T-helper 17 cell (primary cell): ENCODE data around the gene PGLYRP3. TPM values are rescaled to one million over a fixed set of nuclear protein-coding genes. Genes with fewer than 3 reads are reported as not detected.

ENCODE experiments used
- ATAC-seq: fragments of 150-1000 bp; cut with Tn5 transposase; 2 replicates; pipeline ENCODE4 v1.10.0; 2021; ENCODE audit warnings: mild to moderate bottlenecking, moderate library complexity
- DNase-seq, 3 donors: peaks; one replicate each; pipeline versions ENCODE4 v3.0.0 to v3.0.0-alpha.2; 2020 to 2021
- H3K9me3 ChIP-seq: one replicate; pipeline ENCODE4 v1.7.0; 2013; ENCODE audit warnings: low read length, mild to moderate bottlenecking; ENCODE audit not compliant: control insufficient read depth, poor library complexity, severe bottlenecking
- H3K27ac Mint-ChIP-seq: one replicate; pipeline ENCODE4 v1.8.0; 2022; ENCODE audit warnings: mild to moderate bottlenecking, moderate library complexity, mixed read lengths
- H3K27me3 Mint-ChIP-seq: one replicate; pipeline ENCODE4 v1.8.0; 2022; ENCODE audit warnings: mixed read lengths
- H3K36me3 Mint-ChIP-seq: one replicate; pipeline ENCODE4 v1.8.0; 2022; ENCODE audit warnings: low read depth, mixed read lengths
- H3K4me1 Mint-ChIP-seq: one replicate; pipeline ENCODE4 v1.8.0; 2022; ENCODE audit warnings: mild to moderate bottlenecking, mixed read lengths
- H3K4me3 Mint-ChIP-seq: one replicate; pipeline ENCODE4 v1.8.0; 2022; ENCODE audit warnings: mild to moderate bottlenecking, moderate library complexity, mixed read lengths
- total RNA-seq, 4 donors: library from RNA in 2 of 4; stranded (reverse) in 2 of 4; gene quantifications; one replicate each; pipeline ENCODE4 v1.2.3 and lab custom pipeline; 2022 to 2026

The PGLYRP3 gene
- total RNA-seq, 2 donors from 2014 or later, result not detected

DNA sequence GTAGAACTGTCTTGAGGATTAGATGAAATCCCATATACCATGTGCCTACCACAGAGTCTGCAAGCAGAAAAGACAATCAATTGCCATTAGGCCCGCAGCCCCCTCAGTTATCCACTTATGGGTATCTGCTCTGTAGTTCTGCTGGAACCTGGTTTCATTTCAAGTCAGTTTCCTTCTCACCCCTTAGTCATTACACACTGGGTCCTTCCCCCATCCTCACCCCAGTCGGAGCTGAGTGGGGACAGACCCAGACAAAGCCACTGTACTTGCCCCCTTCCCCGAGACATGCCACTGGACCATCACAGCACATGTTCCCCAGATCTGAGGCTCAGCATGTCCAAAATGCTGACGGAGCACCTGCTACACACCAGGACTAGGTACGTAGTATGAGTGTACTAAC is 21.2 kb downstream of the PGLYRP3 start:
- no peak for ATAC-seq
- H3K4me1 Mint-ChIP-seq, result peaks cover 43% of the 10 kb centered on the region
- peak overlapping the region; percentile 85 for H3K27ac Mint-ChIP-seq

DNA sequence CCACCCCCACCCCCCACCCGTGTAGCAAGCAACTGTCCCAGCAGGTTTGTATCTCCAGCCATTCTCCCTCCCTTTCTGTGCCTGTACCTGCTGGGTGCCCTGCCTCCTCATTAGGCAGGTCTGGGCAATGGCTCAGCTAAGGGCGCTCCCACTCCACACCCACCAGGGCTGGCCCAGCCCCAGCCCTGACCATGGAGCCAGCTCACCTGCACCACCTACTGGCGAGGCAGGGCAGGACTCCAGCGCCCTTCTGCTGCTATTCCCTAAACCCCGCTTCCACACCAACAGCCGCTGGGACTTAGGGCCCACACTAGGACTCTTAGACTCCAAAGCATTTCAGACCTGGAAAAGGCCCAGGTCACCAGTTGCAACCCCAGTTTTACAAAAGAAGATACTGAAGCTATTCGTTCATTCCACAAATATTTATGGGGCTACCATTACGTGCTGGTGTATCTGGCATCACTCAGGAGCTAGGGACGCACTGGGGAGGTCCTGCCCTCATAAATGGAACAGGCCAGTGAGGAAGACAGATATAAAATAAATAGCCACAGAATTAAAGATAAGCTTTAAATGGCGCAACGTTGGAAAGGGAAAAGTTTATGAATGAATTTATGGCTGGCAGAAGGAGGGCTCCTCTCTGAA is 24.0 kb downstream of the PGLYRP3 start:
- DNase-seq (no peak), ATAC-seq (peak; percentile 41)
- no peak overlapping the region for H3K4me3 Mint-ChIP-seq
- H3K27ac Mint-ChIP-seq, result no peak overlapping the region
- peaks cover 3% of the 10 kb centered on the region for H3K36me3 Mint-ChIP-seq
- peaks cover 29% of the 10 kb centered on the region for H3K4me1 Mint-ChIP-seq
- peaks cover under 1% of the 10 kb centered on the region for H3K27me3 Mint-ChIP-seq
- no peaks in the 10 kb centered on the region for H3K9me3 ChIP-seq

More for the DNA sequence above, 21.2 kb downstream of the PGLYRP3 start:
- Mint-ChIP-seq H3K27me3 (no peaks in the 10 kb centered on the region), H3K4me3 (peak overlapping the region; percentile 53), H3K36me3 (peaks cover 3% of the 10 kb centered on the region)
- no peak for DNase-seq
- no peaks in the 10 kb centered on the region for H3K9me3 ChIP-seq

DNA sequence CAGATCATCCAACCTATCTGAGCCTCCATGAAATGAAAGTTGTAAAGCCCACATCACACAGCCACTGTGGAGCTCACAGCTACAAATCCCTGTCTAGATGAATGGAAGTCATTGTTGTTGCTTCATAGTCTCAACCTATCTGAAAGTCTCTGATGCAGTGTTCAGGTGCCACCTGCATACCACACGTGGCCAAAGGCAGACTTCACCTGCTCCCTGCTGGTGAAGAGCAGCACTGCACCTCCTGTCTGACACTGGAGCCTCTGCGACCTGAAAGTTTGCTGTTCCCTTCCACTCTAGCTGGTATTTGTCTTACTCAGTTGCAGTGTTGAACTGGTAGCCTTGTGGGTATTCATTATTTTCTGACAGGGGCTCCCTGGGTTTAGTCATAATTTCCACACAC is 34.9 kb downstream of the PGLYRP3 start:
- peaks cover 43% of the 10 kb centered on the region for H3K27me3 Mint-ChIP-seq
- peaks cover 2% of the 10 kb centered on the region for H3K36me3 Mint-ChIP-seq
- H3K4me1 Mint-ChIP-seq, result no peaks in the 10 kb centered on the region
- no peaks in the 10 kb centered on the region for H3K9me3 ChIP-seq
- no peak overlapping the region for H3K27ac Mint-ChIP-seq
- DNase-seq, result peak in 1 of 3 donors; percentile 46
- no peak overlapping the region for H3K4me3 Mint-ChIP-seq
- peak; percentile 90 for ATAC-seq

DNA sequence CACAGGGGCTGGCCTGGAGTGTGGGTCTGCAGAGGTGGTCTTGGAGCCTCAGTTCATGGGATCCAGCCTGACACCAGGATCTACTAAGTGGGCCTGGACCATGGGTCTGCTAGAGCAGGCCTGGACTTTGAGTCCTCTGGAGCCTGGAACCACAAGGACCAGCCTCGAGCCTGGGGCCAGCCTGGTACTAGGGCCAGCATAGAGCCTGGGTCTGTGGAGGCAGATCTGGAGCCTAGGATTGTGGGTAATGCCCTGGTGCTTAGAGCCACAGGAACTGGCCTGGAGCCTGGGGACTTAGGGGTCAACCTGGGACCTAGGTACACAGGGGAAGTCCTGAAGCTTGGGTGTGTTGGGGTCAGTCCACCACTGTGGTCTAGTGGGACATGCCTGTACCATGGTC is 40.6 kb downstream of the PGLYRP3 start:
- peaks cover 35% of the 10 kb centered on the region for H3K27me3 Mint-ChIP-seq

DNA sequence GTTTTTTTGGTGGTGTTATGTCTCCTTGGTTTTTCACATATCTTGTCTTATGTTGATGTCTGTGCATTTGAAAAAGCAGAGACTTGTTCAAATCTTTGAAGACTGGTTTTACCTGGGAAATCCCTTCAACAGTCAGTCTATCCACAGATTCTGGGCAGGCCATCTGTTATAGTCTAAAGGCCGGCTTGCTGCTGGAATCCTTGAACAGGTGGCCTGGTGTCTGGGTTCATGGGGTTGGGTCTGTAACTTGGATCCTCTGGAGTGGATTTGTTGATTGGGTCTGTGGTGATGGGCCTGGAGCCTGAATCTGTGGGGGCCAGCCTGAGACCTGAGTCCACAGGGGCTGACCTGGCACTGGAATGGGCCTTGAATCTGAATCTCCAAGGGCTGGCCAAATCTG is 41.0 kb downstream of the PGLYRP3 start:
- Mint-ChIP-seq H3K4me3 (no peak overlapping the region), H3K27ac (no peak overlapping the region), H3K27me3 (peaks cover 34% of the 10 kb centered on the region), H3K4me1 (no peaks in the 10 kb centered on the region), H3K36me3 (no peaks in the 10 kb centered on the region)
- ATAC-seq (no peak), DNase-seq (no peak)
- no peaks in the 10 kb centered on the region for H3K9me3 ChIP-seq

More for the DNA sequence above, 40.6 kb downstream of the PGLYRP3 start:
- no peak overlapping the region for H3K4me3 Mint-ChIP-seq
- DNase-seq (no peak), ATAC-seq (no peak)
- H3K4me1 Mint-ChIP-seq, result no peaks in the 10 kb centered on the region
- no peaks in the 10 kb centered on the region for H3K9me3 ChIP-seq
- H3K36me3 Mint-ChIP-seq, result no peaks in the 10 kb centered on the region
- H3K27ac Mint-ChIP-seq, result no peak overlapping the region

DNA sequence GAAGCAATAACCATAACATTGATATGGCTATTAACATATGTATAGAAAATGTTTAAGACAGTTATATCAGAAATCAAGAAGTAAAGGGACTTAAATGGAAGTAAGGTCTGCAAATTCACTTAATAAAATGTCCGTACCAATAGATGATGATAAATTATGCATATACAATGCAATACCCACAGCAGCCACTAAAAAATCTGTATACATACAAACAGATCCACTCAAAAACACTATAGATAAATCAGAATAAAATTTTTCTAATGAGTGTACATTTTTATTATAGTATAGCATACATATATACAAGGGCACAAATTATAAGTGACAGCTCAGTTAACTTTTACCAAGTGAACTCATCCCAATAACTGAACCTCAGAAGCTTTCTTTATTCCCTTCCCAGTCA is 47.3 kb downstream of the PGLYRP3 start:
- no peak overlapping the region for H3K27ac Mint-ChIP-seq
- no peaks in the 10 kb centered on the region for H3K36me3 Mint-ChIP-seq
- no peak for ATAC-seq
- H3K27me3 Mint-ChIP-seq, result peaks cover 62% of the 10 kb centered on the region
- H3K4me1 Mint-ChIP-seq, result peaks cover 21% of the 10 kb centered on the region
- H3K4me3 Mint-ChIP-seq, result no peak overlapping the region
- no peak for DNase-seq
- H3K9me3 ChIP-seq, result no peaks in the 10 kb centered on the region

DNA sequence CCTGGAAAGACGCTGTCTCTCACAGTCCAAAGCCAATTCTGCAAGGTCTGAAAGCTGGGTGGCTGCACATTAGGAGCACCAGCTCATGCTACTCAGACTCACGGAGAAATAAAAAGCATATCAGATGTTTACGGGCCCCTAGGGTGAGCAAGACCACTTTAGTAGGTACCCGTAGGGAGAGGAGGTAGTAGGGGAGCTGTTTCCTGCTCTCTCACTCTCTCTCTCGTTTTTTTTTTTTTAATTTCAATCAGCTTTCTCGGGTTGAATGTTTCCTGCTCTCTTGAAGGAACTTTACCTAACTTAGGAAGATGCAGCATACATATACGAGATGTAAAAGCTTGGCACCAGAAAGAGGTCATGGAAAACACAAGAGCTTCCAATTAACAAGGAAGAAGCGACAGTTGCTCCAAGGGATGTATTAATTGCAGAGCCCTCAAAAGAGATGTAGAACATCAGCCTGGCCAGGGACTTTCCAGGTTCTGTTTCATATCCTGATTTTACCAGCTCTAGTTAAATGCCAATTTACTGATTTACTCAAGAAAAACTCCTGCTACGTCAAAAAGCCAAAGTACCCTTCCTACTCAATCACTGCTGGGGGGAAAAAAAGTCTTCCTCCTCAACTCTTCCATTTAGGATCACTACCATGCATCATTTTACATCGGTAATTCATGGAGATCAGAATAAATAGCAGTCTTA is 50.1 kb downstream of the PGLYRP3 start:
- DNase-seq, result no peak
- H3K4me1 Mint-ChIP-seq, result peaks cover 41% of the 10 kb centered on the region
- peaks cover 57% of the 10 kb centered on the region for H3K27me3 Mint-ChIP-seq
- H3K9me3 ChIP-seq, result no peaks in the 10 kb centered on the region
- peak overlapping the region; percentile 92 for H3K4me3 Mint-ChIP-seq
- no peaks in the 10 kb centered on the region for H3K36me3 Mint-ChIP-seq
- peak overlapping the region; percentile 60 for H3K27ac Mint-ChIP-seq
- no peak for ATAC-seq

DNA sequence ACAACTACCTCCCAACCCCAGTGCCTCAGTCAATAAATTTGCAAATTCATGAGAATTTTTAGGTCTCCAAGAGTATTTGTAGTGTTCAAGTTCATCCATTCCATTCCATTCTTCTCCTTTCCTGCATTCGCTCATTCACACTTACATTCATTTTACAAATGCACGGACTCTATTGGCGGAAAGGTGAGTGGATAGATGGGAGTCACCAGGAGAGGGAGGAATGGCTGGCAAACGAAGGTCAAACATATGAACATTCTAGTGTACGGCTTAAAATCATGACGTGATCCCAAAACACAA is 50.7 kb downstream of the PGLYRP3 start:
- H3K4me1 Mint-ChIP-seq, result peaks cover 41% of the 10 kb centered on the region
- peaks cover 53% of the 10 kb centered on the region for H3K27me3 Mint-ChIP-seq
- ATAC-seq (no peak), DNase-seq (no peak)
- peak overlapping the region; percentile 92 for H3K4me3 Mint-ChIP-seq
- H3K9me3 ChIP-seq, result no peaks in the 10 kb centered on the region
- no peaks in the 10 kb centered on the region for H3K36me3 Mint-ChIP-seq
- peak overlapping the region; percentile 60 for H3K27ac Mint-ChIP-seq

DNA sequence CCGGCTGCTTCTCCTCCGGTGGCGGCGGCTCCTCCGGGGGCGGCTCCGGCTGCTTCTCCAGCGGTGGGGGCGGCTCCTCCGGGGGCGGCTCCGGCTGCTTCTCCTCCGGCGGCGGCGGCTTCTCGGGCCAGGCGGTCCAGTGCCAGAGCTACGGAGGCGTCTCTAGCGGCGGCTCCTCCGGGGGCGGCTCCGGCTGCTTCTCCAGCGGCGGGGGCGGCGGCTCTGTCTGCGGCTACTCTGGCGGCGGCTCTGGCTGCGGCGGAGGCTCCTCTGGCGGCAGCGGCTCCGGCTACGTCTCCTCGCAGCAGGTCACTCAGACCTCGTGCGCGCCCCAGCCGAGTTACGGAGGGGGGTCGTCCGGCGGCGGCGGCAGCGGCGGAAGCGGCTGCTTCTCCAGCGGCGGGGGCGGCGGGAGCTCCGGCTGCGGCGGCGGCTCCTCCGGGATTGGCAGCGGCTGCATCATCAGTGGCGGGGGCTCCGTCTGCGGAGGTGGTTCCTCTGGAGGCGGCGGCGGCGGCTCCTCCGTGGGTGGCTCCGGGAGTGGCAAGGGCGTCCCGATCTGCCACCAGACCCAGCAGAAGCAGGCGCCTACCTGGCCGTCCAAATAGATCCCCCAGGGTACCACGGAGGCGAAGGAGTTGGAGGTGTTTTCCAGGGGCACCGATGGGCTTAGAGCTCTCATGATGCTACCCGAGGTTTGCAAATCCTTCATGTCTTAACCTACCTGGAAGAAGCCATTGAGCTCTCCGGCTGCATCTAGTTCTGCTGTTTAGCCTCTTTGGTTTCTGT is 51.3 kb downstream of the PGLYRP3 start:
- no peaks in the 10 kb centered on the region for H3K9me3 ChIP-seq

DNA sequence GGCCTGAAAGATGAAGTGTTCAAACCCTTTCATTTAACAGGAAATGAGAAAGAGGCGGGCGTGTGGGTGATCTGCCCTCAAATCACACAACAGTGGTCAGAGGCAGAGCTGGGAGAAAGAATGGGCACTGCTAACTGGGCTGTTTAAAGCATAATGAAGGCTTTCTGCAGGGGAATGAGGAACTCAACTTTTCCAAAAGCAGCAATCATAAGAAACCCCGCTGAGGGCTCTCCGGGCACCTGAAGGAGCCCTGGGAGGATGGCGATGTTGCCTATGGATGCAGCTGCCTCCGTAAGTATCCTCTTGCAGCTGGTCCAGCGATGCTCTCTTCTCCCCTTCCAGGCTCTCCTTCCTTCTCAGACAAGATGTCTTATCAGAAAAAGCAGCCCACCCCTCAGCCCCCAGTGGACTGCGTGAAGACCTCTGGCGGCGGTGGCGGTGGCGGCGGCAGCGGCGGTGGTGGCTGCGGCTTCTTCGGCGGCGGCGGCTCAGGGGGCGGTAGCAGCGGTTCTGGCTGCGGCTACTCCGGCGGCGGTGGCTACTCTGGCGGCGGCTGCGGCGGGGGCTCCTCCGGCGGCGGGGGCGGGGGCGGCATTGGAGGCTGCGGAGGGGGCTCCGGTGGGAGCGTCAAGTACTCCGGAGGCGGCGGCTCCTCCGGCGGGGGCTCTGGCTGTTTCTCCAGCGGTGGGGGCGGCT is 52.0 kb downstream of the PGLYRP3 start:
- DNase-seq (no peak), ATAC-seq (peak; percentile 36)
- Mint-ChIP-seq H3K4me3 (peak overlapping the region; percentile 90), H3K27ac (peak overlapping the region; percentile 63), H3K27me3 (peaks cover 47% of the 10 kb centered on the region), H3K36me3 (no peaks in the 10 kb centered on the region), H3K4me1 (peaks cover 41% of the 10 kb centered on the region)
- no peaks in the 10 kb centered on the region for H3K9me3 ChIP-seq

More for the DNA sequence above, 51.3 kb downstream of the PGLYRP3 start:
- Mint-ChIP-seq H3K27me3 (peaks cover 53% of the 10 kb centered on the region), H3K4me1 (peaks cover 41% of the 10 kb centered on the region), H3K4me3 (peak overlapping the region; percentile 92), H3K27ac (peak overlapping the region; percentile 60), H3K36me3 (no peaks in the 10 kb centered on the region)
- peak; percentile 15 to 36 (median 18) for DNase-seq
- ATAC-seq, result peak; percentile 58

DNA sequence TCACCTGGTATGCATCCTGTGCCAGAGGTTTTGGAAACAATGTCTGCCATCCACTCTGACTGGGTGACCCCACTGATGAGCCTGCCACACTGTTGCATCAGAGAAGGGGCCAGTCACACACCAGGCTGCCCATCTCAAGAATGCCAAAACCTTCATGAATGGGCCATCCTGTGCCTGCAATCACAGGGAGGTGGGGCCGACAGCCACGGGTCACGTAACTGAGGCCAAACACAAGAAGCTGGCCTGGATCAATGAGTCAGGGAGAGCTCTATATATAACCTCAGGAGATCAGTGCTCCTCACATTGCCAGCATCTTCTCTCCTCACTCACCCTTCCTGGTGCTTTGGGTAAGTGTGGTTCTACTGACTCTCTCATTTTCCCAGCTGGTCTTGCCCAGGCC is 53.4 kb downstream of the PGLYRP3 start, which contains the start of gene LORICRIN:
Gene LORICRIN, plus strand, starts transcription at position 301 of the 400 bp plus-strand sequence. CDS start 1,263 bp downstream, outside the sequence.
- no peak for ATAC-seq
- Mint-ChIP-seq H3K36me3 (no peaks in the 10 kb centered on the region), H3K27me3 (peaks cover 38% of the 10 kb centered on the region), H3K27ac (peak within 1 kb of the TSS; percentile 63), H3K4me1 (peaks cover 41% of the 10 kb centered on the region), H3K4me3 (peak within 1 kb of the TSS; percentile 90)
- DNase-seq, result no peak
- no peaks in the 10 kb centered on the region for H3K9me3 ChIP-seq

DNA sequence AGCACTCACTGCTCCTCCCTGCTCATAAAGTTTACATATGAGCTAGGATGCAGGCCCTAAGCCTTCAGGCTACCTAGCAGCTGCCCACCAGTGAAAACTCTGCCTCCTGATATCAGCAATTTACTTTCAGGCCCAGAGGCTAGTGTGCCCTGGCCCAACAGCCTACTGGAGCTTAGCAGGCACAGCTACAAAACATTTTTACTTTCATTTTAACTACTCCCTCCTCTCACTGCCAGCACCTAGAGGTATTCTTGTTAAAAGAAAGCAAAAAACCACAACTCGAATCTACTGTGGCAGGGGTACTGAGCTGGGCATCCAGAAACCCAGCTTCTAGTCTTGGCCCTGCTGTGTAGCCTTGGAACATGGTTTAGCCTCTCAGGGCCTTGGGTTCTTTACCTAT is 59.1 kb downstream of the PGLYRP3 start:
- Mint-ChIP-seq H3K27ac (peak overlapping the region; percentile 22), H3K4me1 (peaks cover 13% of the 10 kb centered on the region), H3K4me3 (peak overlapping the region; percentile 31), H3K27me3 (peaks cover 14% of the 10 kb centered on the region), H3K36me3 (peaks cover 2% of the 10 kb centered on the region)
- DNase-seq (no peak), ATAC-seq (no peak)
- no peaks in the 10 kb centered on the region for H3K9me3 ChIP-seq

DNA sequence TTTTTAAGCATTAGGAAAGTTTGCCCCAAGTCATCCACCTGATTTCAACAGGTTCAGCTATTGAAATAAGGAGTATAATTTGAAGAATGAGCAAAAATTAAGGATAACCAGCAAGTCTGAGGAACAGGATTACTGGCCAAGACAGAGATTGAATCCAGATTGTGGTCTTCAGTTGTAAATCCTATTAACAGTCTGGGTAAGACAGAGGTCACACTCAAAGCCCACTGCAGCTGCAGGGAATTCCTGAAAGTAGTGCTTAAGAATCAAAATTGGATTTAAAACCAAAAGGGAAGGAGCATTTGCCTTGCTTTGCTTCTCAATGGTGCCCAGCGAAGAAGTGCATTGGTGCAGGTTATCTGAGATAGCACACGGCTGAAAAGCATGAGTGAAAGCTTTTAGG is 59.7 kb downstream of the PGLYRP3 start:
- DNase-seq (no peak), ATAC-seq (no peak)
- Mint-ChIP-seq H3K4me1 (peaks cover 8% of the 10 kb centered on the region), H3K4me3 (no peak overlapping the region), H3K36me3 (peaks cover 2% of the 10 kb centered on the region), H3K27me3 (peaks cover 19% of the 10 kb centered on the region), H3K27ac (no peak overlapping the region)
- H3K9me3 ChIP-seq, result no peaks in the 10 kb centered on the region
